ENCODE data around the gene SREK1. TPM values are rescaled to one million over a fixed set of nuclear protein-coding genes. Genes with fewer than 3 reads are reported as not detected.

SREK1 gene
- total RNA-seq, 1 donor from 2014 or later, result 122 TPM

DNA sequence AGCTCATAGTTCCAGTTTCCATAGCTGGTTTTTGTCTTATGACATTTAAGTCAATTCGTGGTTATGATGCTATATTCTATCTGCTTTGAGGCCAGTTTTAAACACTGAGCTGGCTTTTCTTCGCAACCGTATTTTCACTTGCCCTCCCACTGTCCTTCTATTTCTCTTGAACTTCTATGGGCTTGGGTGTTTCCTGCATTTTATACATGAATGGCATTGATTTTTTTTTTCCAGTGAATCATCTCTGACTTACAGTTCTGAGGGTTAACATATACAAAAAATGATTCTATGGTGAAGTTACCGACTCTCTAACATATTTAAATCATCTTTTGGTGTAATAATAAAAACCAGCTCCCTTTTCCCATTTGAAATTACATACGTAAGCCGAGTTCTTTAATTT, 88.2 kb downstream of the SREK1 start:
- TF ChIP-seq, protein P1, sequence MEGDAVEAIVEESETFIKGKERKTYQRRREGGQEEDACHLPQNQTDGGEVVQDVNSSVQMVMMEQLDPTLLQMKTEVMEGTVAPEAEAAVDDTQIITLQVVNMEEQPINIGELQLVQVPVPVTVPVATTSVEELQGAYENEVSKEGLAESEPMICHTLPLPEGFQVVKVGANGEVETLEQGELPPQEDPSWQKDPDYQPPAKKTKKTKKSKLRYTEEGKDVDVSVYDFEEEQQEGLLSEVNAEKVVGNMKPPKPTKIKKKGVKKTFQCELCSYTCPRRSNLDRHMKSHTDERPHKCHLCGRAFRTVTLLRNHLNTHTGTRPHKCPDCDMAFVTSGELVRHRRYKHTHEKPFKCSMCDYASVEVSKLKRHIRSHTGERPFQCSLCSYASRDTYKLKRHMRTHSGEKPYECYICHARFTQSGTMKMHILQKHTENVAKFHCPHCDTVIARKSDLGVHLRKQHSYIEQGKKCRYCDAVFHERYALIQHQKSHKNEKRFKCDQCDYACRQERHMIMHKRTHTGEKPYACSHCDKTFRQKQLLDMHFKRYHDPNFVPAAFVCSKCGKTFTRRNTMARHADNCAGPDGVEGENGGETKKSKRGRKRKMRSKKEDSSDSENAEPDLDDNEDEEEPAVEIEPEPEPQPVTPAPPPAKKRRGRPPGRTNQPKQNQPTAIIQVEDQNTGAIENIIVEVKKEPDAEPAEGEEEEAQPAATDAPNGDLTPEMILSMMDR (IDR thresholded peaks at IDR 0.05; ENCODE audit: unreplicated experiment), result no peak
- DNase-seq (ENCODE audit: low spot score, unreplicated experiment), result no peak
- peaks cover 10% of the 10 kb centered on the region for H3K4me1 Mint-ChIP-seq (ENCODE audit: low read depth)
- no peaks in the 10 kb centered on the region for H3K36me3 Mint-ChIP-seq (ENCODE audit: insufficient read depth)
- H3K27ac Mint-ChIP-seq, result no peak overlapping the region
- no peaks in the 10 kb centered on the region for H3K9me3 Mint-ChIP-seq (ENCODE audit: low read depth)
- no peaks in the 10 kb centered on the region for H3K27me3 Mint-ChIP-seq
- no peak overlapping the region for H3K4me3 Mint-ChIP-seq (ENCODE audit: low read depth)

GRCh38 chr5:66232706-66233445, 88.8 kb downstream of the SREK1 start:
- H3K27ac Mint-ChIP-seq, result no peak overlapping the region
- H3K36me3 Mint-ChIP-seq (ENCODE audit: insufficient read depth), result no peaks in the 10 kb centered on the region
- no peak overlapping the region for H3K4me3 Mint-ChIP-seq (ENCODE audit: low read depth)
- DNase-seq (ENCODE audit: low spot score, unreplicated experiment), result no peak
- peaks cover 10% of the 10 kb centered on the region for H3K4me1 Mint-ChIP-seq (ENCODE audit: low read depth)
- TF ChIP-seq, protein P1 (IDR thresholded peaks at IDR 0.05; ENCODE audit: unreplicated experiment), result no peak
- no peaks in the 10 kb centered on the region for H3K27me3 Mint-ChIP-seq
- no peaks in the 10 kb centered on the region for H3K9me3 Mint-ChIP-seq (ENCODE audit: low read depth)

Other genes starting within 250 kb of the SREK1 start
- 77.4 and 84.6 TPM in 2 replicates for gene ERBIN, start 217.7 kb upstream of the SREK1 start, total RNA-seq